HG03432 (cell line): ENCODE measurements around the gene ARMC9.
A peak's percentile ranks its signal among the peaks of the same experiment; 100 is the strongest.
"Not testable (repeated sequence)": the region's sequence is repeated elsewhere in the genome, so short reads cannot be mapped to it uniquely, and the experiment has no call there.

Source experiments
- ATAC-seq: cut with Tn5 transposase; IDR thresholded peaks from one replicate; pipeline ENCODE4 v1.9.1; 2021; ENCODE audit warnings: mild to moderate bottlenecking, moderate library complexity; ENCODE audit not compliant: unreplicated experiment

ARMC9 gene

GRCh38 chr2:231394211-231395141, 196.0 kb downstream of the ARMC9 start:
- ATAC-seq, result peak; percentile 45

- ATAC-seq, result peak; percentile 31
These were observed 197.0 kb downstream of the ARMC9 start, which contains the start of gene B3GNT7 for GRCh38 chr2:231395188-231396057. Gene B3GNT7, plus strand, starts transcription at chr2:231395710. Its CDS starts 94 bp downstream, at chr2:231395804.

- no peak for ATAC-seq
These were observed 197.8 kb downstream of the ARMC9 start for GRCh38 chr2:231396058-231396821.

GRCh38 chr2:231397011-231397927, 198.8 kb downstream of the ARMC9 start:
- no peak for ATAC-seq

GRCh38 chr2:231397928-231398294, 199.5 kb downstream of the ARMC9 start:
- no peak for ATAC-seq

GRCh38 chr2:231398585-231398984, 200.2 kb downstream of the ARMC9 start:
- no peak for ATAC-seq

- no peak for ATAC-seq
These were observed 200.8 kb downstream of the ARMC9 start for GRCh38 chr2:231399046-231399852.

GRCh38 chr2:231399853-231400680, 201.6 kb downstream of the ARMC9 start:
- no peak for ATAC-seq

GRCh38 chr2:231400681-231401080, 202.2 kb downstream of the ARMC9 start:
- not testable (repeated sequence) for ATAC-seq

GRCh38 chr2:231401101-231401500, 202.7 kb downstream of the ARMC9 start:
- ATAC-seq, result not testable (repeated sequence)

GRCh38 chr2:231403421-231404182, 205.2 kb downstream of the ARMC9 start:
- not testable (repeated sequence) for ATAC-seq

- not testable (repeated sequence) for ATAC-seq
These were observed 205.8 kb downstream of the ARMC9 start for GRCh38 chr2:231404183-231404578.

- not testable (repeated sequence) for ATAC-seq
These were observed 207.4 kb downstream of the ARMC9 start for GRCh38 chr2:231405601-231406367.

- ATAC-seq, result not testable (repeated sequence)
These were observed 209.3 kb downstream of the ARMC9 start for GRCh38 chr2:231407686-231408085.

GRCh38 chr2:231408304-231408703, 209.9 kb downstream of the ARMC9 start:
- ATAC-seq, result not testable (repeated sequence)

GRCh38 chr2:231409776-231410175, 211.3 kb downstream of the ARMC9 start:
- ATAC-seq, result no peak
